Activated CD8-positive, alpha-beta T cell treated with anti-CD3 and anti-CD28 coated beads for 36 hours (primary cell): ENCODE measurements around the gene GRWD1. TPM values are rescaled to one million over a fixed set of nuclear protein-coding genes. Genes with fewer than 3 reads are reported as not detected.
A peak's percentile ranks its signal among the peaks of the same experiment; 100 is the strongest.

Source experiments
- ATAC-seq: fragments of 200-7000 bp; cut with Tn5 transposase; one replicate; pipeline ENCODE4 v1.10.0; 2021; ENCODE audit warnings: mild to moderate bottlenecking, moderate library complexity
- CTCF ChIA-PET: fragments of 350-600 bp; sonication (Branson Sonifier 250); formaldehyde crosslinking; loops from one replicate; lab custom pipeline; 2021; ENCODE audit warnings: antibody characterized with exemption; lab: Charles Lee
- POLR2A ChIA-PET: fragments of 350-600 bp; sonication (Branson Sonifier 250); formaldehyde crosslinking; loops from one replicate; lab custom pipeline; 2021; ENCODE audit warnings: antibody characterized with exemption; lab: Charles Lee
- DNase-seq: peaks from one replicate; pipeline ENCODE4 v3.0.0-alpha.2; 2020
- H3K27ac Mint-ChIP-seq: one replicate; pipeline ENCODE4 v1.8.0; 2021; ENCODE audit warnings: mild to moderate bottlenecking, mixed read lengths
- H3K27me3 Mint-ChIP-seq: one replicate; pipeline ENCODE4 v1.8.0; 2021; ENCODE audit warnings: mixed read lengths
- H3K36me3 Mint-ChIP-seq: one replicate; pipeline ENCODE4 v1.8.0; 2021; ENCODE audit warnings: low read depth, mixed read lengths
- H3K4me1 Mint-ChIP-seq: one replicate; pipeline ENCODE4 v1.8.0; 2021; ENCODE audit warnings: low read depth, mixed read lengths
- H3K4me3 Mint-ChIP-seq: one replicate; pipeline ENCODE4 v1.8.0; 2021; ENCODE audit warnings: mild to moderate bottlenecking, moderate library complexity, mixed read lengths
- H3K9me3 Mint-ChIP-seq: one replicate; pipeline ENCODE4 v1.8.0; 2021; ENCODE audit warnings: mixed read lengths
- intact Hi-C: fragments of 100-400 bp; cut with micrococcal nuclease; formaldehyde crosslinking; loops from one replicate; pipeline ENCODE4 v1.10.0; 2022
- total RNA-seq, 2 experiments: library from RNA; stranded (reverse); gene quantifications; one replicate each; pipeline ENCODE4 v1.2.3, GENCODE V29; 2021
- TF ChIP-seq, protein P1 (sequence below): fragments of 200-600 bp; IDR thresholded peaks from one replicate; pipeline ENCODE4 v1.8.0; 2022; ENCODE audit warnings: antibody characterized with exemption, mild to moderate bottlenecking

The GRWD1 gene
- total RNA-seq, 2 experiments from 2014 or later: 49.4 to 50.1 TPM

DNA sequence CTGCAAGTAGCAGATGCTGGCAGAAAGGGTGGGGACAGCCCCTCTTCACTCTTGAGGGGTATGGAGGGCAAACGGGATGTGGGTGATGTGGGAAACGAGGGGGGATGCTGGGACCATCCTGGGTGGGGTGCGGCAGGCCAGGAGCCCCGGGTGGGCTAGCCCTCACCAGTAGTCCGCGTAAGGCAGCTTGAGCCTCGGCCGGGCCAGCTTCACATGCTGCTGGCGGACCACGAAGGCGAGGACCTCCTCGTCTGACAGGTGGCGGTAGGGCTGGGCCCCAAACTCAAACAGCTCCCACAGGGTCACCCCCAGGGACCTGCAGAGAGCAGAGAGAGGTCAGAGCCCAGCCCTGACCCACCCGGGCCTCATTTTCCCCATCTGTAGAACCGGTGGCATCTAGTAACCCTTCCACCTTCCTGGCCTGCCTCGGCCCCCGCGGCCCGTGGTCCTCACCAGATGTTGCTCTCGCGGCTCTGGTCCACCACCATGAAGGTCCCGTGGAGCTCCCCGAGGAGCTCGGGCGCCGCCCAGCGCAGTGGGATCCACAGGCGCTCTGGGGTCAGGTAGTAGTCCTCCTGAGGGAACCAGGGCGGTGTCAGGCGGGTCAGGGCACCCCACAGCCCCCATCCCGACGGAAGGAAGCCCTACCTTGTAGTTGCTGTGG is 55.2 kb downstream of the GRWD1 start:
- POLR2A ChIA-PET: interaction anchor here (0.5 kb wide), 1 partner anchor 19 kb away, joined by 3 read pairs; no protein-coding TSS in a partner anchor
- Mint-ChIP-seq H3K4me3 (peak overlapping the region; percentile 61), H3K27ac (no peak overlapping the region), H3K36me3 (no peaks in the 10 kb centered on the region), H3K9me3 (no peaks in the 10 kb centered on the region), H3K4me1 (peaks cover 12% of the 10 kb centered on the region), H3K27me3 (no peaks in the 10 kb centered on the region)
- no peak for DNase-seq
- intact Hi-C loops: no loop called here
- CTCF ChIA-PET: interaction anchor here (1.4 kb wide), 1 partner anchor 11 kb away, joined by 3 read pairs; no protein-coding TSS in a partner anchor
- no peak for ATAC-seq
- TF ChIP-seq, protein P1, sequence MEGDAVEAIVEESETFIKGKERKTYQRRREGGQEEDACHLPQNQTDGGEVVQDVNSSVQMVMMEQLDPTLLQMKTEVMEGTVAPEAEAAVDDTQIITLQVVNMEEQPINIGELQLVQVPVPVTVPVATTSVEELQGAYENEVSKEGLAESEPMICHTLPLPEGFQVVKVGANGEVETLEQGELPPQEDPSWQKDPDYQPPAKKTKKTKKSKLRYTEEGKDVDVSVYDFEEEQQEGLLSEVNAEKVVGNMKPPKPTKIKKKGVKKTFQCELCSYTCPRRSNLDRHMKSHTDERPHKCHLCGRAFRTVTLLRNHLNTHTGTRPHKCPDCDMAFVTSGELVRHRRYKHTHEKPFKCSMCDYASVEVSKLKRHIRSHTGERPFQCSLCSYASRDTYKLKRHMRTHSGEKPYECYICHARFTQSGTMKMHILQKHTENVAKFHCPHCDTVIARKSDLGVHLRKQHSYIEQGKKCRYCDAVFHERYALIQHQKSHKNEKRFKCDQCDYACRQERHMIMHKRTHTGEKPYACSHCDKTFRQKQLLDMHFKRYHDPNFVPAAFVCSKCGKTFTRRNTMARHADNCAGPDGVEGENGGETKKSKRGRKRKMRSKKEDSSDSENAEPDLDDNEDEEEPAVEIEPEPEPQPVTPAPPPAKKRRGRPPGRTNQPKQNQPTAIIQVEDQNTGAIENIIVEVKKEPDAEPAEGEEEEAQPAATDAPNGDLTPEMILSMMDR: no peak

DNA sequence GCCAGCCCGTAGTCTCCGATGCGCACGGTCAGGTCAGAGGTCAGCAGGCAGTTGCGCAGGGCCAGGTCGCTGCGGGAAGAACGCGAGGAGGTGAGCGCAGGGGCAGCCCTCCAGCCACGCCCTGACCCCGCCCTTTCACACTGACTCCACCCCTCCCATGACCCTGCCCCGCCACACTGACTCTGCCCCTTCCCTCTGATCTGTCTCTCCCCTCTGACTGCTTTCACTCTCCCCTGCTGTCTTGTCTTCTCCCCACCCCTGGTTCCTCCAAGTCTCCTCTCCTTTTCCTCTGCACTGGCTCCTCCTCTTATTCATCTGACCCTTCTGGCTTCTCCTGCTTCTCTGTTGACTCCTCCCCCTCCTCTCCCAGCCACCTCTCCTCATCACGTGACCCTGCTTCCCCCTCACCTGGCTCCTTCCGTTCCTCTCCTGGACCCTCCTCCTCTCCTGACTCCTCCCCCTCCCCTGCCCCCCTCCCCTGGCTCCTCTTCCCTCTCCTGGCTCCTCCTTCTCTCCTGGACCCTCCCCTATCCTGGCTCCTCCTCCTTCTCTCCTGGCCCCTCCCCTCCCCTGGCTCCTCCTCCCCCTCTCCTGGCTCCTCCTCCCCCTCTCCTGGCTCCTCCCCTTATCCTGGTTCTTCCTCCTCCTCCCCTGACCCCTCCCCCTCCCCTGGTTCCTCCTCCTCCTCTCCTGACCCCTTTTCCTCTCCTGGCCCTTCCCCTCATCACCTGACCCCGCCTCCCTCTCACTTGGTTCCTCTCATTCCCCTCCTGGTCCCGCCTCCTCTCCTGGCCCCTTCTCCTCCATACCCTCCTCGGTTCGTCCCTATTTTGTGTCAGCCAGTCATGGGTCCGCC is 55.9 kb downstream of the GRWD1 start:
- H3K27me3 Mint-ChIP-seq: no peaks in the 10 kb centered on the region
- intact Hi-C loops: no loop called here
- POLR2A ChIA-PET: interaction anchor here (0.5 kb wide), 1 partner anchor 20 kb away, joined by 3 read pairs; no protein-coding TSS in a partner anchor
- peaks cover 12% of the 10 kb centered on the region for H3K4me1 Mint-ChIP-seq
- H3K9me3 Mint-ChIP-seq: no peaks in the 10 kb centered on the region
- DNase-seq (peak; percentile 87), ATAC-seq (peak; percentile 81)
- CTCF ChIA-PET: interaction anchor here (0.5 to 1.4 kb wide), 4 partner anchors 11 to 109 kb away, joined by 3 to 5 read pairs (median 4); no protein-coding TSS in a partner anchor
- H3K4me3 Mint-ChIP-seq: peak overlapping the region; percentile 61
- H3K27ac Mint-ChIP-seq: peak overlapping the region; percentile 81
- TF ChIP-seq, protein P1: no peak
- no peaks in the 10 kb centered on the region for H3K36me3 Mint-ChIP-seq

DNA sequence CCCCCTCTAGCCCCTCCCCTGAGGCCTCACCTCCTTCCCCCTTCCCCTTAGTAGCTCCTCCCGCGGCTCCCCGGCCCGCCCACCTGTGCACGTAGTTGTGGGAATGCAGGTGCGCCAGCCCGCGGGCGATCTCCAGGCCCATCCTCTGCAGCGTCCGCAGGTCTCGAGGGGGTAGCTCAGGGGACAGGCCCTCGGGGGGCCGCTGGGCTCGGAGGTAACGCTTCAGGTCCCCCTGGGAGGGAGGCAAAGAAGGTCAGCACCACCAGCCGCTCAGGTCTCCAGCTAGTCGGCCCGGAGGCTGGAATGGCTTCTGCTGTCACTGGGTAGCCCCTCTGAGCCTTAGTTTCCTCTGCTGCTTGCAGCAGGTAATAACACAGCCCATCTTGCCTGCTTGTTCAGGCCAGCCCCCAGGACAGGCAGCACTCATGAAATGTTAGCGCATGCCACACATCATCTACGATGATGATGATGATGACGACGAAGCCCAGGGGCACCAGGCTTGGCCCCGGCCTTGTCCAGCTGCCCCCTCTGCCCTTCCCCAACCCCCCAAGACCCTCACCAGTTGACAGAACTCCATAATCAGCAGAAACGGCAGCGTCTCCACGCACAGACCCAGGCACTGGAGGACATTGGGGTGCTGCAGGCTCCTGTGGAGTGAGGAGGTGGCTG is 56.7 kb downstream of the GRWD1 start:
- ATAC-seq (peak; percentile 2), DNase-seq (no peak)
- no peaks in the 10 kb centered on the region for H3K9me3 Mint-ChIP-seq
- TF ChIP-seq, protein P1: no peak
- CTCF ChIA-PET: interaction anchor here (0.5 to 1.2 kb wide), 3 partner anchors 82 to 109 kb away, joined by 3 to 5 read pairs (median 5); no protein-coding TSS in a partner anchor
- peaks cover 12% of the 10 kb centered on the region for H3K4me1 Mint-ChIP-seq
- intact Hi-C loops: no loop called here
- no peak overlapping the region for H3K27ac Mint-ChIP-seq
- no peak overlapping the region for H3K4me3 Mint-ChIP-seq
- H3K27me3 Mint-ChIP-seq: no peaks in the 10 kb centered on the region
- POLR2A ChIA-PET: no interaction called here
- H3K36me3 Mint-ChIP-seq: no peaks in the 10 kb centered on the region

DNA sequence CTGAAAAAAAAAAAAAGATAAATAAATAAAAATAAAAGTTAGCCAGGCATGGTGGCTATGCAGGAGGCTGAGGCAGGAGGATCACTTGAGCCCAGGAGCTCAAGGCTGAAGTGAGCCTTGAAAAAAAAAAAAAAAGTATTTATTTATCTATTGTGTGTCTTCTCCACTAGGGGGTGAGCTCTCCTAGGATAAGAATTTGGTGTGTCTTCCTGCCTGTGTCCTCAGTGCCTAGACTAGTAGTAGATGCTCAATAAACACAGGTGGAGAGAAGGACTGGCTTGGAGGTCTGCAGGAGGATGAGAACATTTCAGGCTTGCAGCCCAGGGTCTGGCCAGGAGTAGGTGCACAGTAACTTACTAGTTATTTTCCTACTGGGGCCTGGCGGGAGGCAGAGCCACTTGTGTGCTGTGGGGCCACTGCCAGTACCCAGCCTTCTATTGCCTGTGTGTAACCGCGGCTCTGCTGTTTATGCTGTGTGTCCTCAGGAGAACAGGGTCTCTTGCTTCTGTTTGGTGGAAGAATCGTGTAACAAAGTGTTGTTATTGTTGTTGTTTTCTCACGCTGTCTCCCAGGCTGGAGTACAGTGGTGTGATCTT is 60.5 kb downstream of the GRWD1 start:
- DNase-seq (peak; percentile 20), ATAC-seq (no peak)
- Mint-ChIP-seq H3K4me3 (no peak overlapping the region), H3K9me3 (no peaks in the 10 kb centered on the region), H3K27ac (no peak overlapping the region), H3K36me3 (no peaks in the 10 kb centered on the region), H3K4me1 (peaks cover 17% of the 10 kb centered on the region), H3K27me3 (no peaks in the 10 kb centered on the region)
- intact Hi-C loops: loop anchor here (2.0 kb wide), 1 partner anchor 79 kb away; no protein-coding TSS in a partner anchor
- CTCF ChIA-PET: interaction anchor here (0.6 to 6.0 kb wide), 15 partner anchors 12 to 1533 kb away, joined by 3 to 61 read pairs (median 3); partner anchors contain the start of gene KDELR1
- POLR2A ChIA-PET: interaction anchor here (0.6 to 2.2 kb wide), 3 partner anchors 12 to 78 kb away, joined by 3 to 8 read pairs (median 4); no protein-coding TSS in a partner anchor
- TF ChIP-seq, protein P1: peak; percentile 79

Other genes starting within 250 kb of the GRWD1 start
- 100 to 1,000 TPM; 109 TPM for gene CARD8, start 190.1 kb upstream of the GRWD1 start, total RNA-seq
- under 1 TPM; 0.36 TPM for gene ZNF114, start 175.9 kb upstream of the GRWD1 start, total RNA-seq
- 100 to 1,000 TPM; 189 to 191 TPM for gene EMP3, start 120.4 kb upstream of the GRWD1 start, total RNA-seq
- gene TMEM143, start 82.0 kb upstream of the GRWD1 start, total RNA-seq: 10 to 100 TPM; 19.4 to 21.7 TPM
- gene SYNGR4, start 81.6 kb upstream of the GRWD1 start, total RNA-seq: under 1 TPM in 1 of 2 experiments, not detected in 1; 0.38 TPM
- gene KDELR1, start 54.4 kb upstream of the GRWD1 start, total RNA-seq: 10 to 100 TPM; 66.3 to 66.7 TPM
- gene GRIN2D, start 52.3 kb upstream of the GRWD1 start, total RNA-seq: under 1 TPM; 0.13 to 0.18 TPM
- gene KCNJ14, start 9.6 kb downstream of the GRWD1 start, total RNA-seq: 1 to 10 TPM; 1.3 to 1.5 TPM
- 10 to 100 TPM; 23.8 to 24.5 TPM for gene CYTH2, start 23.4 kb downstream of the GRWD1 start, total RNA-seq
- gene LMTK3, start 65.9 kb downstream of the GRWD1 start, total RNA-seq: 1 to 10 TPM; 3.4 to 4.0 TPM
- not detected for gene SULT2B1, start 106.2 kb downstream of the GRWD1 start, total RNA-seq
- not detected for gene SPACA4, start 160.8 kb downstream of the GRWD1 start, total RNA-seq
- gene FAM83E, start 169.1 kb downstream of the GRWD1 start, total RNA-seq: 1 to 10 TPM; 3.8 to 4.7 TPM
- gene RPL18, start 173.2 kb downstream of the GRWD1 start, total RNA-seq: 1,000 to 10,000 TPM; 2,304 to 2,324 TPM
- gene SPHK2, start 173.5 kb downstream of the GRWD1 start, total RNA-seq: 10 to 100 TPM; 22.3 to 22.9 TPM
- gene DBP, start 191.4 kb downstream of the GRWD1 start, total RNA-seq: 10 to 100 TPM; 10.8 to 13.1 TPM
- gene CA11, start 200.2 kb downstream of the GRWD1 start, total RNA-seq: 10 to 100 TPM; 11.1 to 13.0 TPM
- gene NTN5, start 227.0 kb downstream of the GRWD1 start, total RNA-seq: under 1 TPM; 0.16 to 0.83 TPM
- gene FUT2, start 250.0 kb downstream of the GRWD1 start, total RNA-seq: not detected